ENCODE results near the gene MYRFL. TPM values are rescaled to one million over a fixed set of nuclear protein-coding genes. Genes with fewer than 3 reads are reported as not detected.

The MYRFL gene
- total RNA-seq, 2 donors from 2014 or later: 0.37 to 0.45 TPM

DNA sequence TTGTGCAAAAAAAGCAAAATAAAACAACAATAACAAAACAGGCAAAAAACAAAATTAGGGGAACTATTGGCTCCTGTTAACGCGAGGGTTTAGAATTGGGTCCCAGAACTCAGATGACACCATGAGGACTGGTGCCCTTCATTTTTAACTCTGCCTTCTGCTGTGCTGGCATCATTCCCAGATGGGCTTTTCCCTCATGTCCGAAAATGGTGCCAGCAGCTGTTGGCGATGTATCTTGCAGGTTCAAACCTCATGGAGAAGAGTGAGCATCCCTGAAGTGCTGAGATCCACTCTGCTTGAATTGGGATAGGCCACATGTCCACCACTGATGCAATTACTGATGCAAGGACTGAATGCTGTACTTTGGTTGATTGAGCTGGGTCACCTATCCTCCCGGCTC is 61.1 kb downstream of the MYRFL start:
- H3K27ac ChIP-seq: no peak overlapping the region
- no peak overlapping the region for H3K4me3 ChIP-seq
- intact Hi-C loops (cut with DNase I): no loop called here
- H3K27me3 ChIP-seq: no peaks in the 10 kb centered on the region
- no peak for DNase-seq
- H3K4me1 ChIP-seq: no peaks in the 10 kb centered on the region
- H3K36me3 ChIP-seq: no peaks in the 10 kb centered on the region
- H3K9ac ChIP-seq (ENCODE audit: low read depth in 2 of 2, low read length in 2 of 2): no peak overlapping the region
- TF ChIP-seq, protein P1, sequence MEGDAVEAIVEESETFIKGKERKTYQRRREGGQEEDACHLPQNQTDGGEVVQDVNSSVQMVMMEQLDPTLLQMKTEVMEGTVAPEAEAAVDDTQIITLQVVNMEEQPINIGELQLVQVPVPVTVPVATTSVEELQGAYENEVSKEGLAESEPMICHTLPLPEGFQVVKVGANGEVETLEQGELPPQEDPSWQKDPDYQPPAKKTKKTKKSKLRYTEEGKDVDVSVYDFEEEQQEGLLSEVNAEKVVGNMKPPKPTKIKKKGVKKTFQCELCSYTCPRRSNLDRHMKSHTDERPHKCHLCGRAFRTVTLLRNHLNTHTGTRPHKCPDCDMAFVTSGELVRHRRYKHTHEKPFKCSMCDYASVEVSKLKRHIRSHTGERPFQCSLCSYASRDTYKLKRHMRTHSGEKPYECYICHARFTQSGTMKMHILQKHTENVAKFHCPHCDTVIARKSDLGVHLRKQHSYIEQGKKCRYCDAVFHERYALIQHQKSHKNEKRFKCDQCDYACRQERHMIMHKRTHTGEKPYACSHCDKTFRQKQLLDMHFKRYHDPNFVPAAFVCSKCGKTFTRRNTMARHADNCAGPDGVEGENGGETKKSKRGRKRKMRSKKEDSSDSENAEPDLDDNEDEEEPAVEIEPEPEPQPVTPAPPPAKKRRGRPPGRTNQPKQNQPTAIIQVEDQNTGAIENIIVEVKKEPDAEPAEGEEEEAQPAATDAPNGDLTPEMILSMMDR (IDR thresholded peaks at IDR 0.05): no peak
- H3K9me3 ChIP-seq: no peaks in the 10 kb centered on the region

- Histone ChIP-seq H3K9ac (ENCODE audit: low read depth in 2 of 2, low read length in 2 of 2) (no peak overlapping the region), H3K9me3 (no peaks in the 10 kb centered on the region), H3K27ac (no peak overlapping the region), H3K36me3 (no peaks in the 10 kb centered on the region), H3K4me1 (no peaks in the 10 kb centered on the region), H3K27me3 (no peaks in the 10 kb centered on the region), H3K4me3 (no peak overlapping the region)
- intact Hi-C loops (cut with DNase I): no loop called here
- no peak for DNase-seq
- TF ChIP-seq, protein P1 (IDR thresholded peaks at IDR 0.05): no peak
These were observed 61.7 kb downstream of the MYRFL start for GRCh38 chr12:69886715-69887114.

DNA sequence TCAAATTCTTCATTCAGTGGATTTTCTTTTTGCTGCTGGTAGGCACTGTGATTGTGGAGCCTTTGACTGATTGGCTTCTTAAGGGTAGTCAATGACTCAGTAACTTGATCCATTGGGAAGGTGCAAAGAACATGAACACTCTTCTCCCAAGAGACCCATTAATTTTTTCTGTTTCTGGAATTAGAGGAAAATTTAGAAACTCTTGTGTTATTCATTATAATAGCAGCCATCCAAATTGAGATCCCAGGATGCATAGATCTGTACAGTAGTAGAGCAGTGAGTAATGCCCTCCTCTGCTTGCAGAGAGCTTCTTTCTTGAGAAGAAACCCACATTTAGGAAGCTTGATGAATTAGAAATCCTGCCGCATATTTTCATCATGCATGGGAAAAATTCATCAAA is 63.9 kb downstream of the MYRFL start:
- Histone ChIP-seq H3K27ac (no peak overlapping the region), H3K4me1 (no peaks in the 10 kb centered on the region), H3K9ac (ENCODE audit: low read depth in 2 of 2, low read length in 2 of 2) (no peak overlapping the region), H3K27me3 (no peaks in the 10 kb centered on the region), H3K9me3 (no peaks in the 10 kb centered on the region), H3K36me3 (no peaks in the 10 kb centered on the region), H3K4me3 (no peak overlapping the region)
- DNase-seq: no peak
- intact Hi-C loops (cut with DNase I): no loop called here
- TF ChIP-seq, protein P1 (IDR thresholded peaks at IDR 0.05): no peak

DNA sequence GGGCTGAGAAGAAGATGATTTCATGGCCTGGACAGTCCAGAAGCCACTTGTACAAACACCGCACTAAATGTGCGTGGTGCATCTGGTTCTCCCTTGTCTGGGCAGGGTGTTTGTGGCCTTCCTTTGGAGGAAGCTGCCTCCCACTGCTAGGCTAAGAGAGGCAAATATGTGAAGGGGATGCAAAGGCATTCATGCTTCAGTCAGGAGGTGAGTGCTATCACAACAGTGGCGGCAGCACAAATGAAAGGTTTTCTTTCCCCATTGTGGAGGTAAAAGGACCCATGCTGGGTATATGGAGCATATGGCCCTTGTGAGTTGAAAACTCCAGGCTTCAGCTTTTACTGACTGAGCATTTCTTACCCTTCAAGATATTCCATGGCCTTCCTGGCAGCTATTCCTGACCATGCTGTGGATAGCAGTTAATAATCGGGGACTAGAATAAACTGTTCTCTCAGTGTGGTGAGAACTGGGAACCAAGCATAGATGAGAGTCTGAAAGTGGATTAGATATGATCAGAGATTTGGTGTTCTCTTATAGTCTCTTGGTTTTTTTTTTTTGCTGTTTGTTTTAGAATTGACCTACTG is 69.9 kb downstream of the MYRFL start:
- Histone ChIP-seq H3K27me3 (no peaks in the 10 kb centered on the region), H3K9me3 (no peaks in the 10 kb centered on the region), H3K27ac (no peak overlapping the region), H3K4me1 (no peaks in the 10 kb centered on the region), H3K9ac (ENCODE audit: low read depth in 2 of 2, low read length in 2 of 2) (no peak overlapping the region), H3K36me3 (no peaks in the 10 kb centered on the region), H3K4me3 (no peak overlapping the region)
- no peak for DNase-seq
- intact Hi-C loops (cut with DNase I): no loop called here
- TF ChIP-seq, protein P1 (IDR thresholded peaks at IDR 0.05): no peak

- Histone ChIP-seq H3K36me3 (no peaks in the 10 kb centered on the region), H3K9me3 (no peaks in the 10 kb centered on the region), H3K4me3 (no peak overlapping the region), H3K4me1 (no peaks in the 10 kb centered on the region), H3K27me3 (no peaks in the 10 kb centered on the region), H3K9ac (ENCODE audit: low read depth in 2 of 2, low read length in 2 of 2) (no peak overlapping the region), H3K27ac (no peak overlapping the region)
- intact Hi-C loops (cut with DNase I): no loop called here
- DNase-seq: no peak
- TF ChIP-seq, protein P1 (IDR thresholded peaks at IDR 0.05): no peak
These were observed 71.8 kb downstream of the MYRFL start for GRCh38 chr12:69896653-69897381.
